CD4-positive, alpha-beta T cell (primary cell): ENCODE results near the gene TMEM132C. TPM values are rescaled to one million over a fixed set of nuclear protein-coding genes. Genes with fewer than 3 reads are reported as not detected.

Experiments used
- ATAC-seq: fragments of 200-7000 bp; cut with Tn5 transposase; one replicate; pipeline ENCODE4 v1.10.0; 2022; ENCODE audit warnings: mild to moderate bottlenecking; ENCODE audit not compliant: poor library complexity
- CTCF ChIA-PET: fragments of 350-600 bp; sonication (Branson Sonifier 250); formaldehyde crosslinking; loops from one replicate; lab custom pipeline; 2021; ENCODE audit warnings: antibody characterized with exemption, inconsistent platforms; lab: Charles Lee
- POLR2A ChIA-PET: fragments of 350-600 bp; sonication (Branson Sonifier 250); formaldehyde crosslinking; loops from one replicate; lab custom pipeline; 2021; ENCODE audit warnings: antibody characterized with exemption, inconsistent platforms; lab: Charles Lee
- DNase-seq, 14 experiments: peaks; one replicate each; pipeline ENCODE4 v3.0.0-alpha.2; 2013 to 2020; ENCODE audit warnings: mixed read lengths in 2 of 14
- H3K27ac ChIP-seq, 2 donors: one replicate each; pipeline versions ENCODE4 v1.5.1 to v1.7.0; 2013; ENCODE audit warnings: low read length in 2 of 2, low read depth in 1 of 2, mild to moderate bottlenecking in 1 of 2
- H3K27me3 ChIP-seq, 2 experiments: 1 replicate in 1 of 2; 2 replicates in 1 of 2; pipeline versions ENCODE4 v1.6.1 to v1.7.0; 2013; ENCODE audit warnings: low read length in 2 of 2, control low read depth in 1 of 2, mild to moderate bottlenecking in 1 of 2, moderate library complexity in 1 of 2; ENCODE audit not compliant: insufficient read depth in 2 of 2, control insufficient read depth in 1 of 2
- H3K36me3 ChIP-seq: one replicate; pipeline ENCODE4 v1.6.1; 2013; ENCODE audit warnings: low read length, control low read depth; ENCODE audit not compliant: insufficient read depth
- H3K4me1 ChIP-seq: one replicate; pipeline ENCODE4 v1.6.1; 2013; ENCODE audit warnings: low read length, control low read depth; ENCODE audit not compliant: insufficient read depth
- H3K4me3 ChIP-seq: one replicate; pipeline ENCODE4 v1.5.1; 2013; ENCODE audit warnings: mild to moderate bottlenecking, low read length, moderate library complexity
- H3K9me3 ChIP-seq, 2 experiments: 1 replicate in 1 of 2; 2 replicates in 1 of 2; pipeline versions ENCODE4 v1.6.1 to v1.7.0; 2013; ENCODE audit warnings: low read length in 2 of 2, mild to moderate bottlenecking in 2 of 2, control low read depth in 1 of 2, moderate library complexity in 1 of 2; ENCODE audit not compliant: control insufficient read depth in 1 of 2, insufficient read depth in 1 of 2
- H3K27ac Mint-ChIP-seq: one replicate; pipeline ENCODE4 v1.8.0; 2020; ENCODE audit warnings: mixed read lengths
- H3K27me3 Mint-ChIP-seq: one replicate; pipeline ENCODE4 v1.8.0; 2021; ENCODE audit warnings: mixed read lengths
- H3K36me3 Mint-ChIP-seq: one replicate; pipeline ENCODE4 v1.8.0; 2021; ENCODE audit warnings: low read depth, mixed read lengths
- H3K4me1 Mint-ChIP-seq: one replicate; pipeline ENCODE4 v1.8.0; 2021; ENCODE audit warnings: low read depth, mixed read lengths
- H3K4me3 Mint-ChIP-seq: one replicate; pipeline ENCODE4 v1.8.0; 2020; ENCODE audit warnings: mild to moderate bottlenecking, mixed read lengths
- H3K9me3 Mint-ChIP-seq: one replicate; pipeline ENCODE4 v1.8.0; 2020; ENCODE audit warnings: mixed read lengths
- intact Hi-C, 2 experiments: fragments of 100-400 bp; cut with DNase I in 1 of 2; cut with micrococcal nuclease in 1 of 2; formaldehyde crosslinking; loops; one replicate each; pipeline versions ENCODE4 v1.15.1 to v1.9.0; 2023 to 2025; cut with DNase I, micrococcal nuclease
- total RNA-seq, 174 experiments: library from RNA in 2 of 174; stranded (reverse) in 2 of 174; gene quantifications; one replicate each; pipeline ENCODE4 v1.2.3 and lab custom pipeline; 2021 to 2026
- TF ChIP-seq, protein P1 (sequence below): fragments of 200-600 bp; IDR thresholded peaks from one replicate; pipeline ENCODE4 v1.8.0; 2022; ENCODE audit warnings: antibody characterized with exemption, mild to moderate bottlenecking

TMEM132C gene
- total RNA-seq, 2 experiments from 2014 or later = not detected

GRCh38 chr12:128543971-128544370 is 277.0 kb downstream of the TMEM132C start:
- peaks cover 4% of the 10 kb centered on the region for H3K27me3 Mint-ChIP-seq
- intact Hi-C loops = no loop called here

GRCh38 chr12:128548949-128549348 is 282.0 kb downstream of the TMEM132C start:
- TF ChIP-seq, protein P1, sequence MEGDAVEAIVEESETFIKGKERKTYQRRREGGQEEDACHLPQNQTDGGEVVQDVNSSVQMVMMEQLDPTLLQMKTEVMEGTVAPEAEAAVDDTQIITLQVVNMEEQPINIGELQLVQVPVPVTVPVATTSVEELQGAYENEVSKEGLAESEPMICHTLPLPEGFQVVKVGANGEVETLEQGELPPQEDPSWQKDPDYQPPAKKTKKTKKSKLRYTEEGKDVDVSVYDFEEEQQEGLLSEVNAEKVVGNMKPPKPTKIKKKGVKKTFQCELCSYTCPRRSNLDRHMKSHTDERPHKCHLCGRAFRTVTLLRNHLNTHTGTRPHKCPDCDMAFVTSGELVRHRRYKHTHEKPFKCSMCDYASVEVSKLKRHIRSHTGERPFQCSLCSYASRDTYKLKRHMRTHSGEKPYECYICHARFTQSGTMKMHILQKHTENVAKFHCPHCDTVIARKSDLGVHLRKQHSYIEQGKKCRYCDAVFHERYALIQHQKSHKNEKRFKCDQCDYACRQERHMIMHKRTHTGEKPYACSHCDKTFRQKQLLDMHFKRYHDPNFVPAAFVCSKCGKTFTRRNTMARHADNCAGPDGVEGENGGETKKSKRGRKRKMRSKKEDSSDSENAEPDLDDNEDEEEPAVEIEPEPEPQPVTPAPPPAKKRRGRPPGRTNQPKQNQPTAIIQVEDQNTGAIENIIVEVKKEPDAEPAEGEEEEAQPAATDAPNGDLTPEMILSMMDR = no peak
- H3K9me3 Mint-ChIP-seq = peaks cover 3% of the 10 kb centered on the region
- H3K4me3 Mint-ChIP-seq = no peak overlapping the region

More at GRCh38 chr12:128543971-128544370, 277.0 kb downstream of the TMEM132C start:
- no peaks in the 10 kb centered on the region for H3K36me3 ChIP-seq
- TF ChIP-seq, protein P1 = no peak
- ChIA-PET CTCF (no interaction called here), POLR2A (no interaction called here)
- H3K4me3 ChIP-seq = no peak overlapping the region
- peaks cover 0 to 29% of the 10 kb centered on the region in 2 experiments for H3K9me3 ChIP-seq
- H3K4me1 ChIP-seq = no peaks in the 10 kb centered on the region
- no peaks in the 10 kb centered on the region for H3K27me3 ChIP-seq
- peaks cover 3% of the 10 kb centered on the region for H3K9me3 Mint-ChIP-seq
- DNase-seq (no peak), ATAC-seq (no peak)
- no peak overlapping the region for H3K4me3 Mint-ChIP-seq
- H3K27ac Mint-ChIP-seq = no peak overlapping the region
- no peaks in the 10 kb centered on the region for H3K36me3 Mint-ChIP-seq
- no peaks in the 10 kb centered on the region for H3K4me1 Mint-ChIP-seq
- no peak overlapping the region for H3K27ac ChIP-seq

GRCh38 chr12:128549601-128550218 is 282.7 kb downstream of the TMEM132C start:
- ChIA-PET CTCF (no interaction called here), POLR2A (no interaction called here)
- ATAC-seq = no peak
- Mint-ChIP-seq H3K27ac (no peak overlapping the region), H3K9me3 (peaks cover 3% of the 10 kb centered on the region), H3K27me3 (peaks cover 4% of the 10 kb centered on the region), H3K4me3 (no peak overlapping the region), H3K4me1 (no peaks in the 10 kb centered on the region), H3K36me3 (no peaks in the 10 kb centered on the region)
- intact Hi-C loops = no loop called here
- Histone ChIP-seq H3K4me1 (no peaks in the 10 kb centered on the region), H3K27me3 (no peaks in the 10 kb centered on the region), H3K36me3 (no peaks in the 10 kb centered on the region), H3K27ac (no peak overlapping the region), H3K9me3 (peaks cover 0 to 24% of the 10 kb centered on the region in 2 experiments), H3K4me3 (no peak overlapping the region)
- no peak for DNase-seq
- TF ChIP-seq, protein P1 = no peak

More at GRCh38 chr12:128548949-128549348, 282.0 kb downstream of the TMEM132C start:
- intact Hi-C loops = no loop called here
- no peaks in the 10 kb centered on the region for H3K36me3 ChIP-seq
- no peaks in the 10 kb centered on the region for H3K4me1 ChIP-seq
- H3K9me3 ChIP-seq = peaks cover 0 to 27% of the 10 kb centered on the region in 2 experiments
- no peaks in the 10 kb centered on the region for H3K27me3 ChIP-seq
- H3K27ac Mint-ChIP-seq = no peak overlapping the region
- no peak overlapping the region for H3K4me3 ChIP-seq
- ChIA-PET POLR2A (no interaction called here), CTCF (no interaction called here)
- H3K36me3 Mint-ChIP-seq = no peaks in the 10 kb centered on the region
- peaks cover 4% of the 10 kb centered on the region for H3K27me3 Mint-ChIP-seq
- H3K4me1 Mint-ChIP-seq = no peaks in the 10 kb centered on the region
- H3K27ac ChIP-seq = no peak overlapping the region
- no peak for ATAC-seq
- no peak for DNase-seq
